Activated naive CD4-positive, alpha-beta T cell treated with anti-CD3 and anti-CD28 coated beads, Interleukin-2, amount 50 U/mL, for 24 hours (primary cell): ENCODE data around the gene VDR.
"Not testable (repeated sequence)": the region's sequence is repeated elsewhere in the genome, so short reads cannot be mapped to it uniquely, and the experiment has no call there.

Experiments
- H3K27ac Mint-ChIP-seq: one replicate; pipeline ENCODE4 v1.8.0; 2021; ENCODE audit warnings: mild to moderate bottlenecking, mixed read lengths
- H3K27me3 Mint-ChIP-seq: one replicate; pipeline ENCODE4 v1.8.0; 2021; ENCODE audit warnings: mixed read lengths
- H3K36me3 Mint-ChIP-seq: one replicate; pipeline ENCODE4 v1.8.0; 2021; ENCODE audit warnings: mixed read lengths
- H3K4me1 Mint-ChIP-seq: one replicate; pipeline ENCODE4 v1.8.0; 2021; ENCODE audit warnings: mixed read lengths
- H3K4me3 Mint-ChIP-seq: one replicate; pipeline ENCODE4 v1.8.0; 2021; ENCODE audit warnings: mild to moderate bottlenecking, mixed read lengths
- H3K9me3 Mint-ChIP-seq: one replicate; pipeline ENCODE4 v1.8.0; 2021; ENCODE audit warnings: mixed read lengths

The VDR gene

GRCh38 chr12:47855502-47855901 is 49.3 kb downstream of the VDR start:
- Mint-ChIP-seq H3K4me1 (peaks cover 18% of the 10 kb centered on the region), H3K36me3 (peaks cover 2% of the 10 kb centered on the region), H3K27me3 (no peaks in the 10 kb centered on the region), H3K9me3 (no peaks in the 10 kb centered on the region), H3K4me3 (no peak overlapping the region), H3K27ac (no peak overlapping the region)

- Mint-ChIP-seq H3K27ac (no peak overlapping the region), H3K9me3 (no peaks in the 10 kb centered on the region), H3K36me3 (peaks cover 2% of the 10 kb centered on the region), H3K4me3 (no peak overlapping the region), H3K27me3 (no peaks in the 10 kb centered on the region), H3K4me1 (peaks cover 8% of the 10 kb centered on the region)
These were observed 50.3 kb downstream of the VDR start for GRCh38 chr12:47854531-47854930.

- H3K27me3 Mint-ChIP-seq = no peaks in the 10 kb centered on the region
- no peak overlapping the region for H3K4me3 Mint-ChIP-seq
- no peaks in the 10 kb centered on the region for H3K36me3 Mint-ChIP-seq
- no peak overlapping the region for H3K27ac Mint-ChIP-seq
- H3K9me3 Mint-ChIP-seq = no peaks in the 10 kb centered on the region
- H3K4me1 Mint-ChIP-seq = no peaks in the 10 kb centered on the region
These were observed 52.7 kb downstream of the VDR start for GRCh38 chr12:47852096-47852571.

- Mint-ChIP-seq H3K4me1 (no peaks in the 10 kb centered on the region), H3K36me3 (no peaks in the 10 kb centered on the region), H3K9me3 (no peaks in the 10 kb centered on the region), H3K4me3 (no peak overlapping the region), H3K27me3 (no peaks in the 10 kb centered on the region), H3K27ac (no peak overlapping the region)
These were observed 53.4 kb downstream of the VDR start for GRCh38 chr12:47851303-47851952.

- no peaks in the 10 kb centered on the region for H3K36me3 Mint-ChIP-seq
- no peak overlapping the region for H3K27ac Mint-ChIP-seq
- H3K9me3 Mint-ChIP-seq = no peaks in the 10 kb centered on the region
- no peaks in the 10 kb centered on the region for H3K27me3 Mint-ChIP-seq
- H3K4me1 Mint-ChIP-seq = no peaks in the 10 kb centered on the region
- no peak overlapping the region for H3K4me3 Mint-ChIP-seq
These were observed 54.4 kb downstream of the VDR start for GRCh38 chr12:47850153-47851084.

GRCh38 chr12:47849261-47849660 is 55.5 kb downstream of the VDR start:
- no peaks in the 10 kb centered on the region for H3K27me3 Mint-ChIP-seq
- H3K4me3 Mint-ChIP-seq = no peak overlapping the region
- no peaks in the 10 kb centered on the region for H3K4me1 Mint-ChIP-seq
- H3K9me3 Mint-ChIP-seq = no peaks in the 10 kb centered on the region
- H3K36me3 Mint-ChIP-seq = peaks cover 2% of the 10 kb centered on the region
- no peak overlapping the region for H3K27ac Mint-ChIP-seq

GRCh38 chr12:47848853-47849252 is 55.9 kb downstream of the VDR start:
- H3K27ac Mint-ChIP-seq = no peak overlapping the region
- H3K4me3 Mint-ChIP-seq = no peak overlapping the region
- no peaks in the 10 kb centered on the region for H3K4me1 Mint-ChIP-seq
- H3K9me3 Mint-ChIP-seq = no peaks in the 10 kb centered on the region
- H3K36me3 Mint-ChIP-seq = peaks cover 2% of the 10 kb centered on the region
- no peaks in the 10 kb centered on the region for H3K27me3 Mint-ChIP-seq

GRCh38 chr12:47846294-47846996 is 58.3 kb downstream of the VDR start:
- Mint-ChIP-seq H3K27me3 (no peaks in the 10 kb centered on the region), H3K4me3 (no peak overlapping the region), H3K9me3 (no peaks in the 10 kb centered on the region), H3K27ac (no peak overlapping the region), H3K4me1 (no peaks in the 10 kb centered on the region), H3K36me3 (peaks cover 2% of the 10 kb centered on the region)

- Mint-ChIP-seq H3K27me3 (no peaks in the 10 kb centered on the region), H3K4me3 (no peak overlapping the region), H3K27ac (peak overlapping the region; percentile 21), H3K36me3 (peaks cover 2% of the 10 kb centered on the region), H3K9me3 (no peaks in the 10 kb centered on the region), H3K4me1 (no peaks in the 10 kb centered on the region)
These were observed 59.7 kb downstream of the VDR start for GRCh38 chr12:47845081-47845480.

- Mint-ChIP-seq H3K27ac (no peak overlapping the region), H3K9me3 (no peaks in the 10 kb centered on the region), H3K4me1 (no peaks in the 10 kb centered on the region), H3K36me3 (peaks cover 2% of the 10 kb centered on the region), H3K4me3 (no peak overlapping the region), H3K27me3 (no peaks in the 10 kb centered on the region)
These were observed 60.4 kb downstream of the VDR start for GRCh38 chr12:47844264-47845019.

GRCh38 chr12:47843226-47843980 is 61.4 kb downstream of the VDR start:
- H3K4me3 Mint-ChIP-seq = no peak overlapping the region
- H3K4me1 Mint-ChIP-seq = no peaks in the 10 kb centered on the region
- no peaks in the 10 kb centered on the region for H3K9me3 Mint-ChIP-seq
- no peak overlapping the region for H3K27ac Mint-ChIP-seq
- H3K27me3 Mint-ChIP-seq = no peaks in the 10 kb centered on the region
- peaks cover 2% of the 10 kb centered on the region for H3K36me3 Mint-ChIP-seq

- not testable (repeated sequence) for H3K27me3 Mint-ChIP-seq, H3K4me1 Mint-ChIP-seq, H3K4me3 Mint-ChIP-seq, H3K27ac Mint-ChIP-seq, H3K36me3 Mint-ChIP-seq, H3K9me3 Mint-ChIP-seq
These were observed 62.3 kb downstream of the VDR start for GRCh38 chr12:47842543-47842942.

- Mint-ChIP-seq H3K4me1 (peaks cover 14% of the 10 kb centered on the region), H3K36me3 (peaks cover 2% of the 10 kb centered on the region), H3K27ac (no peak overlapping the region), H3K9me3 (no peaks in the 10 kb centered on the region), H3K4me3 (no peak overlapping the region), H3K27me3 (no peaks in the 10 kb centered on the region)
These were observed 62.9 kb downstream of the VDR start for GRCh38 chr12:47841910-47842309.

GRCh38 chr12:47841501-47841900 is 63.3 kb downstream of the VDR start:
- H3K27me3 Mint-ChIP-seq = no peaks in the 10 kb centered on the region
- H3K9me3 Mint-ChIP-seq = no peaks in the 10 kb centered on the region
- peaks cover 2% of the 10 kb centered on the region for H3K36me3 Mint-ChIP-seq
- peaks cover 18% of the 10 kb centered on the region for H3K4me1 Mint-ChIP-seq
- H3K27ac Mint-ChIP-seq = no peak overlapping the region
- H3K4me3 Mint-ChIP-seq = no peak overlapping the region

GRCh38 chr12:47840571-47840970 is 64.2 kb downstream of the VDR start:
- Mint-ChIP-seq H3K4me1 (peaks cover 28% of the 10 kb centered on the region), H3K4me3 (no peak overlapping the region), H3K36me3 (peaks cover 2% of the 10 kb centered on the region), H3K27me3 (no peaks in the 10 kb centered on the region), H3K27ac (no peak overlapping the region), H3K9me3 (no peaks in the 10 kb centered on the region)
